ENCODE results near the gene CHMP2A. TPM values are rescaled to one million over a fixed set of nuclear protein-coding genes. Genes with fewer than 3 reads are reported as not detected.

CHMP2A gene
- total and polyA plus RNA-seq, 2 of the 8 experiments (the other 6 are each of a cell fraction or from before 2014, with no cell fraction given) = 70.0 to 132 TPM

DNA sequence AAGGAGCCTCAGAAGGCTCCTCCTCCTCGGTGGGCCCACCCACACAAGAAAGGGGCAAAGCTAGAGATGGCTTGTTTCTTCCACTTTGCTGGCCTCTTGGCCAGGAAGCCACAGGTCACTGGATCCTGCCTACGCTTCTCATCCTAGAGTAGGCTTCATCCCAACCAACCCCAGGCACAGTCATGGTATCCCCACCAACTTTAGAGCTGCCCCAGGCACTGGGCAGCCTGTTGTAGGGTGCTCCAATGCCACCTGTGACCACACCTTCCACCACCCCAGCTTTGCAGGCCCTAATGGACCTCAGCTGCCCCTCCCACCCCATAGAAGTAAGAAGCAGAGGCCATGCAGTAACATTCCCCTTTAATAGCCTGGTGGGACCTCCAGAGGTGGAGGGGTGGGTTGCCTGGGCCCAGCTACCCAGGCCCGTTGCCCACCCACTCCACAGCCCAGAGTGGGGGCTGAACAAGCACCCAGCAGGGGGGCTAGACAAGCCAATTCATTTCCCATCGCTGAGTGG, 522 bp upstream of the CHMP2A start:
- no peak overlapping the region for H2BK20ac ChIP-seq (ENCODE audit: low read length)
- FAIRE-seq (no peak), DNase-seq (ENCODE audit: low read depth in 1 of 2, low spot score in 2 of 2) (no peak)
- H3K27ac ChIP-seq (ENCODE audit: low read depth, low read length) = peak overlapping the region; percentile 84
- H3K9me3 ChIP-seq (ENCODE audit: insufficient read depth in 2 of 2, low read depth in 1 of 2, low read length in 1 of 2) = no peaks in the 10 kb centered on the region
- peak overlapping the region; percentile 28 to 70 (median 50); a peak in 7 of 8 replicates for H3K4me3 ChIP-seq (ENCODE audit: extremely low read depth in 1 of 4, insufficient read depth in 2 of 4, low read depth in 3 of 4, low read length in 4 of 4)
- H4K5ac ChIP-seq (ENCODE audit: insufficient read length, low read depth, low read length) = peak overlapping the region; percentile 13
- H3K79me2 ChIP-seq (ENCODE audit: control insufficient read depth in 1 of 2, insufficient read depth in 2 of 2, low read length in 2 of 2) = peaks cover 7 to 19% of the 10 kb centered on the region in 2 experiments
- peaks cover 24% of the 10 kb centered on the region for H3K23me2 ChIP-seq (ENCODE audit: low read depth, low read length)
- H4K20me1 ChIP-seq (replicated peaks in 1 of 2; ENCODE audit: control insufficient read depth in 1 of 2, insufficient read depth in 2 of 2, low read length in 2 of 2) = peaks cover 3 to 12% of the 10 kb centered on the region in 2 experiments
- H3K14ac ChIP-seq (ENCODE audit: insufficient read length) = no peak overlapping the region
- H3K56ac ChIP-seq (replicated peaks; ENCODE audit: insufficient read length, low read depth, low read length) = no peak overlapping the region
- H3K4me2 ChIP-seq (ENCODE audit: insufficient read depth in 1 of 2, low read depth in 2 of 2, low read length in 2 of 2) = peak overlapping the region; percentile 70 to 76
- 0 out of 2 replicates have a peak overlapping the region, but pooled peaks have one; percentile 16 for H2BK15ac ChIP-seq (ENCODE audit: low read length)
- H4K8ac ChIP-seq (ENCODE audit: extremely low read depth, insufficient read depth, low read length) = peak overlapping the region; percentile 87
- H2BK5ac ChIP-seq (ENCODE audit: low read depth, low read length) = peak overlapping the region; percentile 89
- no peak overlapping the region for H2AFZ ChIP-seq (ENCODE audit: low read length)
- peak overlapping the region; percentile 65 for H3K4ac ChIP-seq (replicated peaks; ENCODE audit: insufficient read length, low read depth, low read length)
- H3K4me1 ChIP-seq (replicated peaks in 1 of 4; ENCODE audit: control insufficient read depth in 3 of 4, insufficient read depth in 4 of 4, low read length in 3 of 4) = peaks cover 0 to 31% (median 17%) of the 10 kb centered on the region in 4 experiments; a peak in 6 of 7 replicates
- peak overlapping the region in 3 of 4 experiments; percentile 57 to 64 (median 58); a peak in 6 of 7 replicates for H3K9ac ChIP-seq (replicated peaks in 1 of 4; ENCODE audit: extremely low read depth in 1 of 4, low read depth in 3 of 4, low read length in 3 of 4)
- 82% methylated on average over 4 of the region's 4 CpGs; no CpG with 5 or more reads in 1 of the 2 experiments for WGBS, 2 experiments (ENCODE audit: extremely low coverage in 1 of 2, insufficient coverage in 1 of 2, insufficient read length in 1 of 2, insufficient replicate concordance in 2 of 2, low coverage in 1 of 2, low lambda C conversion rate in 2 of 2, missing lambda C conversion rate in 1 of 2)
- H3K23ac ChIP-seq (ENCODE audit: insufficient read length) = no peak overlapping the region
- peak overlapping the region; percentile 1 for H4K91ac ChIP-seq (replicated peaks; ENCODE audit: insufficient read length, low read length)
- peaks cover 8% of the 10 kb centered on the region for H3K79me1 ChIP-seq (ENCODE audit: low read depth, low read length)
- H3K27me3 ChIP-seq (replicated peaks in 1 of 4; ENCODE audit: control insufficient read depth in 3 of 4, extremely low read depth in 1 of 4, insufficient read depth in 3 of 4, low read length in 3 of 4) = no peaks in the 10 kb centered on the region
- no peak overlapping the region for H2AK5ac ChIP-seq (ENCODE audit: low read depth, low read length)
- peaks cover 14 to 34% (median 25%) of the 10 kb centered on the region in 4 experiments for H3K36me3 ChIP-seq (ENCODE audit: control insufficient read depth in 2 of 4, insufficient read depth in 4 of 4, low read length in 3 of 4)
- ChIA-PET CTCF (ENCODE audit: partially characterized antibody) (interaction anchor here (0.8 to 4.6 kb wide), 5 partner anchors 10 to 36 kb away, joined by 3 to 33 read pairs (median 9); partner anchors contain the start of genes TRIM28 and ZBTB45), POLR2A (ENCODE audit: partially characterized antibody) (interaction anchor here (0.8 to 13.8 kb wide), 15 partner anchors 9 to 204 kb away, joined by 3 to 650 read pairs (median 6); partner anchors contain the start of genes MZF1, RNF225, RPS5 and SLC27A5)
- H3K18ac ChIP-seq (ENCODE audit: extremely low read depth, low read length) = peak overlapping the region; percentile 38
- no peak overlapping the region for H2BK120ac ChIP-seq (replicated peaks; ENCODE audit: low read depth, low read length)
- no peak overlapping the region for H2BK12ac ChIP-seq (ENCODE audit: low read depth, low read length)
- TF ChIP-seq POLR2A (IDR thresholded peaks at IDR 0.05; ENCODE audit: control extremely low read depth in 1 of 2, low read depth in 2 of 2, low read length in 2 of 2) (no peak; a peak in 1 of 3 replicates), TEAD4 (IDR thresholded peaks at IDR 0.05; ENCODE audit: low read depth, low read length) (no peak), RBBP5 (IDR thresholded peaks at IDR 0.05; ENCODE audit: borderline replicate concordance, low read depth, low read length) (no peak), BCL11A (IDR thresholded peaks at IDR 0.05; ENCODE audit: low read depth in 2 of 2, low read length in 2 of 2) (no peak), SP1 (IDR thresholded peaks at IDR 0.05; ENCODE audit: low read depth, low read length) (no peak)
- TF ChIP-seq, protein P1, sequence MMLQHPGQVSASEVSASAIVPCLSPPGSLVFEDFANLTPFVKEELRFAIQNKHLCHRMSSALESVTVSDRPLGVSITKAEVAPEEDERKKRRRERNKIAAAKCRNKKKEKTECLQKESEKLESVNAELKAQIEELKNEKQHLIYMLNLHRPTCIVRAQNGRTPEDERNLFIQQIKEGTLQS (IDR thresholded peaks at IDR 0.05; ENCODE audit: insufficient read depth, low read depth, low read length) = no peak
- TF ChIP-seq, protein P2, sequence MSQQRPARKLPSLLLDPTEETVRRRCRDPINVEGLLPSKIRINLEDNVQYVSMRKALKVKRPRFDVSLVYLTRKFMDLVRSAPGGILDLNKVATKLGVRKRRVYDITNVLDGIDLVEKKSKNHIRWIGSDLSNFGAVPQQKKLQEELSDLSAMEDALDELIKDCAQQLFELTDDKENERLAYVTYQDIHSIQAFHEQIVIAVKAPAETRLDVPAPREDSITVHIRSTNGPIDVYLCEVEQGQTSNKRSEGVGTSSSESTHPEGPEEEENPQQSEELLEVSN (IDR thresholded peaks at IDR 0.05) = no peak

Measured in H1 (cell line).